GM11168 (cell line): Measurements from ENCODE around the gene NMRAL1.

Experiments used
- in situ Hi-C: fragments of 300-500 bp; cut with MboI; formaldehyde crosslinking; loops from one replicate; pipeline ENCODE4 v1.12.0; 2022; ENCODE audit warnings: low sequenced_read_pairs; ENCODE audit not compliant: unreplicated experiment

NMRAL1 gene

GRCh38 chr16:4471869-4472268 is 2.6 kb downstream of the NMRAL1 start:
- in situ Hi-C loops: no loop called here

- in situ Hi-C loops: no loop called here
Measured at GRCh38 chr16:4468972-4469371, 5.5 kb downstream of the NMRAL1 start.

DNA sequence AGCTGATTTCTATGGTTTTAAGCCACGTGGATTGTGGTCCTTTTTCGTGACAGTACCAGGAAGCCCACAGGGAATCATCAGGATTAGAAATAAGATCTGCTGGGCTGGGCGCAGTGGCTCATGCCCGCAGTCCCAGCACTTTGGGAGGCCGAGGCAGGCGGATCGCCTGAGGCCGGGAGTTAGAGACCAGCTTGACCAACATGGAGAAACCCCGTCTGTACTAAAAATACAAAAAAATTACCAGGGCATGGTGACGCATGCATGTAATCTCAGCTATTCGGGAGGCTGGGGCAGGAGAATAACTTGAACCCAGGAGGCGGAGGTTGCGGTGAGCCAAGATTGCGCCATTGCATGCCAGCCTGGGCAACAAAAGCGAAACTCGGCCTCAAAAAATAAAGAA is 6.5 kb downstream of the NMRAL1 start:
- in situ Hi-C loops: no loop called here

DNA sequence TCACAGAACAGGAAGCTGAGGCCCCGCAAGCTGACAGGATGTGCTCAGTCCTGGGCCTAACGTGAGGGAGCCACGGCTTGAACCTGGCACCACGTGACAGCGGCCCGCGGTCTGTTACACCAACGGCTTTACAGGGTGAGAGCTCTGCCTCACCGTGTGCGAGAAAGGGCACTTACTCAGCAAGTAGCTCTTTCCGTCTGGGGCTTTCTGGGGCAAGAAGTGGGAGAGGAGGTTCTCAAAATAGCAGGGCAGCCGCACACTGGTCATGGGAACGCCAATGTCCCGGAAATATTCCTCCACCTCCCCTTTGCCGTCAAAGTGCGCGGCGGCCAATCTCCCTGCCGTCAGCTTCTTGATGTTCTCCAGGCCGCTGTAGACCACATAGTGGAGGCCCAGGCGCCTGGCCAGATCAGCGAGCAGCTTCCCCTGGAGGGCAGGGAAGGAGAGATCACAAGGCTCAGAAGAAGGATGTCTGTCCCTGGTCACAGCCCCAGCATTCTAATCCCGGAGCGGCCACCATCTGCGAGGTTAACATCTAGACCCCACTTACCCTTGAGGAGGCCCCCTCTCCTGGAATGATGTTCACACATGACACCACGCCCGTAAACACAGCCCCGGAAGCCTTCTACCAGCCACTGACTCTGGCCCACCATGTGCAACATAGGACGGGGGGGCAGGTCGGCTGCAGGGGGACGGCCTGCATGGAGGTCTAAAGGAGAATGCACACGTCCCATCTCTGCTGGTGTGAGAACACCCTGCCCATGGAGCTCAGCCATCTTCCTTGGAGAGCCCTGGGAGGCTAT is 8.2 kb downstream of the NMRAL1 start:
- in situ Hi-C loops: no loop called here

- in situ Hi-C loops: no loop called here
Measured at GRCh38 chr16:4463522-4464163, 10.8 kb downstream of the NMRAL1 start.

DNA sequence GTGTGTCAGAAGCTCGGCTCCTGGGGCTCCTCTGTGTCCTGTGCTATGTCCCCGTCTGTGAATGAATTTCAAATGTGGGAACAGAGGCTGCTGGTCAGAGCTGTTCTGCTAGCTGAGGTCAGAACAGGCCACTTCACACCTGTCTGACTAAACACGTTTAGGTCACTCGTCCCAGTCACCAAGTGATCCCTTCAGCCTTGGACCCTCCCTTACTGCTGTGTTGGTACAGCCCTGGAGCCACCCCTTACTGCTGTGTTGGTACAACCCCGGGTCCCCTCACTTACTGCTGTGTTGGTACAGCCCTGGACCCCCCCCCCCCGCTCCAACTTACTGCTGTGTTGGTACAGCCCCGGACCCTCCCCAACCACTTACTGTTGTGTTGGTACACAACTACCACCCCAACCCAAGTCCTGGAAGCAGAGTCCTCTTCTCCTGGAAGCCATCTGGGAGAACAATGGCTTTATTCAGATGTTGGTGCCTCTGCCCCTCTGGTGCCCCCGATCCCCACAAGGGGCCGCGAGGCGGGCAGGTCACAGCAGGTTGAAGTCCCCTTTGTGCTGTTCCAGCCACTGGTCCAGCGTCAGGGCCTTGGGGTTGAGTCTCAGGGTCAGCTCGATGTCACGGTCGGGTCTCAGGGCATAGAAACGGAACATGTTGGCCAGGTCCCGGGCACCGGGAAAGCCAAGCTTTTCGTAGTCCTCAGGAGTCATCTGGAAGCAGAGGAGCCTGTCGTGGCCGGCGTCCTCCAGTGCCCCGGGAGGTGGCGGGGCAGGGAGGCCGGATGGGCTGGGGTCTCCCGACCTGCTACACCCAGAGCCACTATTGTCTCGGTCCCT is 13.0 kb downstream of the NMRAL1 start:
- in situ Hi-C loops: no loop called here

GRCh38 chr16:4460936-4461249 is 13.5 kb downstream of the NMRAL1 start:
- in situ Hi-C loops: no loop called here

DNA sequence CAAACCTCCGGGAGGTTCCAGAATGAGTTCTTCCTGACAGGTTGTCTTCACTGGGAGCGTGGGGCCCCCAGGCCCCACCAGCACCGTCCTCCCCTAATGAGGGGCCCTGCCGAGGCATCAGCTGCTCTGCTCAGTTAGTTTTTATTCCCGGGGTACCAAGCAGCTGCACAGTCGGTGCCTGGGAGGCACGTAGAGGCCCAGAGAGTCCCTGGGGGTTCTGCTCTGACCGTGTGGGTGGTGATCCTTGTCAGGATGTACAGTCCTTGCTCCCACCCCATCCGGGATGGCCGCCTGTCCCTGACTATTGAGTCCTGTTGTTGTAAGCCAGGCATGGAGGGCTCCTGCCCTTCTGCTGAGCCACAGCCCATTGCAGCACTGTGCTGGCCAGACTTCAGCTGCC is 18.5 kb downstream of the NMRAL1 start:
- in situ Hi-C loops: no loop called here

- in situ Hi-C loops: no loop called here
Measured at GRCh38 chr16:4455081-4455480, 19.3 kb downstream of the NMRAL1 start.

- in situ Hi-C loops: no loop called here
Measured at GRCh38 chr16:4454623-4455022, 19.8 kb downstream of the NMRAL1 start.

DNA sequence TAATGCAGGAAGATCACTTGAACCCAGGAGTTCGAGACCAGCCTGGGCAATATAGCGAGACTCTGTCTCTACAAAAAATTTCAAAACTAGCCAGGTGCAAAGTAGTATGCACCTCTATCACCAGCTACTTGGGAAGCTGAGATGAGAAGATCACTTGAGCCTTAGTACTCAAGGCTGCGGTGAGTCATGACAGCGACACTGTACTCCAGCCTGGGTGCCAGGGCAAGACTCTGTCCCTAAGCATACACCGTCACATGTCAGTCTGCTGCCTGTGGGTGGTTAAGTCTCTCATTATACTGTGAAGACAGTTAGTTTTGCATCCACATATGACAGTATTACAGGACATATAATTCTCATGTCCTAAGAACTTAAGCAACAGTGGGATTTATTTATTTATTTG is 21.8 kb downstream of the NMRAL1 start:
- in situ Hi-C loops: no loop called here

GRCh38 chr16:4450931-4451519 is 23.4 kb downstream of the NMRAL1 start:
- in situ Hi-C loops: no loop called here

GRCh38 chr16:4450430-4450829 is 24.0 kb downstream of the NMRAL1 start:
- in situ Hi-C loops: no loop called here

DNA sequence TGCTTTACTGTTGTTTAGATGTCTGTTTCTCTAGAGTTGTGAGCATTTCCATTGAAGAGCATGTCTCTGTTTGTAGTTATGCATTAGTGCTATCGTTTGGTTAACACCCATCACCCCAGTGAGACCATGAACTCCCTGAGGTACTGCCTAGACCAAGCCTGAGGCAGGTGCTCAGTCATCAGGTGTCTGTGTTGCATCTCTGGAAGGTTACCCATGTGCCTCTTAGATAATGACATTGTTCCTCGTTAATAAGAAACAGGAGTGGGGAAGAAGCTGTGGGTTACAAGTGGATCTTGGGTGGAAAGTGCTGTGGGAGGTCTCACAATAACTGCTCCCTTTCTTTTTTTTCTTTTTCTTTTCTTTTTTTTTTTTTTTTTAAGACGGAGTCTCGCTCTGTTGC is 30.4 kb downstream of the NMRAL1 start:
- in situ Hi-C loops: no loop called here

DNA sequence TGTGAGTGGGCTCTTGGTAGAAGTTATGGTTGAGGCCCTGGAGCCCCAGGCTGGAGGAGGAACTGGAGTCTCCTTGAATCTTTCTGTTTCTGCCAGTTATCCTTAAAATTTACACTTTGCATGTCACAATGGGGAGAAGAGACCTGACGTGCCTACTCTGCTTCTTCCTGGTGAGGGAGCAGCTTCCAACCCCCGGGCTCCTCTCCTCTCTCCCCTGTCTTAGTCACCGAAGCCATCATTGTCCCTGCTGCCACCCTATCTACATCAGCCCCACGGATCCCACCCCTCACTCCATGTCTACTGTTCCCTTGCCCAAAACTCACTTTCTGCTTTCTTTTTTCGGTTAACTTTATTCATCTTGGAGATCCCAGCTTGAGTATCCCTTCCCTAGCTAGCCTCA is 31.2 kb downstream of the NMRAL1 start:
- in situ Hi-C loops: no loop called here

- in situ Hi-C loops: no loop called here
Measured at GRCh38 chr16:4442371-4442770, 32.1 kb downstream of the NMRAL1 start.

- in situ Hi-C loops: no loop called here
Measured at GRCh38 chr16:4437366-4437765, 37.1 kb downstream of the NMRAL1 start.

- in situ Hi-C loops: no loop called here
Measured at GRCh38 chr16:4435337-4436067, 38.9 kb downstream of the NMRAL1 start.

GRCh38 chr16:4433914-4434787 is 40.3 kb downstream of the NMRAL1 start:
- in situ Hi-C loops: no loop called here
